Measurements from ENCODE around the gene HOXA3. TPM values are rescaled to one million over a fixed set of nuclear protein-coding genes. Genes with fewer than 3 reads are reported as not detected.

Gene HOXA3
- total RNA-seq, 1 experiment from 2014 or later, result not detected

DNA sequence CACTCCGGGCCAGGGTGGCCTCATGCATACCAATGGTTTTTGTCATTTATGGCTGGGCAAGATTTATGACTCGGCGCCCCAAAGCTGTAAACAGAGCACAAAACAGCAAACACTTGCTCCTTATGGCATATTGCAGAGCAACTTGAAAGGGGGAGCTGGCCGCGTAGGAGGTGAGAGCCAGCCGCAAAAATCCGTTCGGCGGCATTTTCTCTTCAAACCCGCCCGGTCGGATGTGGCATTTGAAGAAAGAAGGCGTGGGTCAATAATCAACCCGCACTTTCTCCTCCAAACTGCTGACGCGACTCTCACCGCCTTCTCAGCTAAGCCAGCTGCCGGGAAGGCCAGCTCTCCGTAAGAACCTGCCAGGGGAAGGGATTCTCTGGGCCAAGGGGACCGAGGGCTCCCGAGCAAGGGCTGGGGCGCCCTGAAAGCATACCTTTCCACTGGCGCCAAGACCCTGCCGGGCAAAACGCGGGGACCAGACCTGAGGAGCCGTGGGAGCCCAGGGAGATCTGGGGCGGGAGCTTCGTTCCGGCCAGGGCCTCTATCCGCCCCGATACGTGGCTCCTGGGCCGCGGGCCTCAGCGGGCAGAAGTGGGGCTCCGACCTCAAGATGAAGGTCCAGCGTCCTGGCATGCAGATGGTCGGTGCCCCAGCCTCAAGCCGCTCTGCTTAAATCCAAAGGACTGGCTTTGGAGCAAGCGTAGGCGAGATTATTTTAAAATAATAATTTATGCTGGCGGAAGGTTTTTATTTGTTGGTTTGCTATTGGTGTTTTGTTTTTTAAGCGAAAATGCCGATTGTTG lies 37.0 kb downstream of the HOXA3 start (continued):
- no peak for TF ChIP-seq ZNF281 (CRISPR knock-in tag; IDR thresholded peaks at IDR 0.05)
- TF ChIP-seq, protein P1, sequence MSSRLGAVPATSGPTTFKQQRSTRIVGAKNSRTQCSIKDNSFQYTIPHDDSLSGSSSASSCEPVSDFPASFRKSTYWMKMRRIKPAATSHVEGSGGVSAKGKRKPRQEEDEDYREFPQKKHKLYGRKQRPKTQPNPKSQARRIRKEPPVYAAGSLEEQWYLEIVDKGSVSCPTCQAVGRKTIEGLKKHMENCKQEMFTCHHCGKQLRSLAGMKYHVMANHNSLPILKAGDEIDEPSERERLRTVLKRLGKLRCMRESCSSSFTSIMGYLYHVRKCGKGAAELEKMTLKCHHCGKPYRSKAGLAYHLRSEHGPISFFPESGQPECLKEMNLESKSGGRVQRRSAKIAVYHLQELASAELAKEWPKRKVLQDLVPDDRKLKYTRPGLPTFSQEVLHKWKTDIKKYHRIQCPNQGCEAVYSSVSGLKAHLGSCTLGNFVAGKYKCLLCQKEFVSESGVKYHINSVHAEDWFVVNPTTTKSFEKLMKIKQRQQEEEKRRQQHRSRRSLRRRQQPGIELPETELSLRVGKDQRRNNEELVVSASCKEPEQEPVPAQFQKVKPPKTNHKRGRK (CRISPR knock-in tag; IDR thresholded peaks at IDR 0.05; ENCODE audit: borderline replicate concordance), result no peak
- TF ChIP-seq MXD4 (CRISPR knock-in tag; IDR thresholded peaks at IDR 0.05; ENCODE audit: borderline replicate concordance), result no peak
- TF ChIP-seq, protein P2, sequence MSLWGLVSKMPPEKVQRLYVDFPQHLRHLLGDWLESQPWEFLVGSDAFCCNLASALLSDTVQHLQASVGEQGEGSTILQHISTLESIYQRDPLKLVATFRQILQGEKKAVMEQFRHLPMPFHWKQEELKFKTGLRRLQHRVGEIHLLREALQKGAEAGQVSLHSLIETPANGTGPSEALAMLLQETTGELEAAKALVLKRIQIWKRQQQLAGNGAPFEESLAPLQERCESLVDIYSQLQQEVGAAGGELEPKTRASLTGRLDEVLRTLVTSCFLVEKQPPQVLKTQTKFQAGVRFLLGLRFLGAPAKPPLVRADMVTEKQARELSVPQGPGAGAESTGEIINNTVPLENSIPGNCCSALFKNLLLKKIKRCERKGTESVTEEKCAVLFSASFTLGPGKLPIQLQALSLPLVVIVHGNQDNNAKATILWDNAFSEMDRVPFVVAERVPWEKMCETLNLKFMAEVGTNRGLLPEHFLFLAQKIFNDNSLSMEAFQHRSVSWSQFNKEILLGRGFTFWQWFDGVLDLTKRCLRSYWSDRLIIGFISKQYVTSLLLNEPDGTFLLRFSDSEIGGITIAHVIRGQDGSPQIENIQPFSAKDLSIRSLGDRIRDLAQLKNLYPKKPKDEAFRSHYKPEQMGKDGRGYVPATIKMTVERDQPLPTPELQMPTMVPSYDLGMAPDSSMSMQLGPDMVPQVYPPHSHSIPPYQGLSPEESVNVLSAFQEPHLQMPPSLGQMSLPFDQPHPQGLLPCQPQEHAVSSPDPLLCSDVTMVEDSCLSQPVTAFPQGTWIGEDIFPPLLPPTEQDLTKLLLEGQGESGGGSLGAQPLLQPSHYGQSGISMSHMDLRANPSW (CRISPR knock-in tag; conservative IDR thresholded peaks at IDR 0.05; ENCODE audit: low read depth), result no peak

DNA sequence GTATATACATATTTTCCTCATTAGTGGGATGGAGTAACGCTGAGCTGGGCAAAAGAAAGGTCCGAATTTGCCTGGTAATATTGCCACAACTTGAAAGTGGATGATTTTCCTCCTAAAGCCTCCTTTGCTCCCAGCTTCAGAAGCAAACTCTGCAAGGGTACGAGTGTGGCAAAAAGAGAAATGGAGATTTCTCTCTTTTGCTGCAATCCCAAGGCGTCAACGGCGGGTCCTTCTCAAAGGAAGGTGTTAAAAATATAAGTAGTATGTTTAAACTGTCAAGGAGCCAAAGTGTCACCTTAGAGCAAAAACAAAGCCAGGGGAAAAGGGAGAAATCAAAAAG lies 37.5 kb downstream of the HOXA3 start:
- no peak for DNase-seq (ENCODE audit: low spot score)
- TF ChIP-seq ZNF317 (CRISPR knock-in tag; IDR thresholded peaks at IDR 0.05; ENCODE audit: borderline replicate concordance, low read depth) (no peak), SP1 (CRISPR knock-in tag; conservative IDR thresholded peaks at IDR 0.05) (no peak), RORB (CRISPR knock-in tag; IDR thresholded peaks at IDR 0.05) (no peak), PRDM15 (CRISPR knock-in tag; IDR thresholded peaks at IDR 0.05) (no peak), GABPB1 (CRISPR knock-in tag; IDR thresholded peaks at IDR 0.05) (no peak), TEAD1 (CRISPR knock-in tag; IDR thresholded peaks at IDR 0.05) (no peak), TCF7 (CRISPR knock-in tag; IDR thresholded peaks at IDR 0.05; ENCODE audit: low read depth) (no peak)
- TF ChIP-seq, protein P2 (CRISPR knock-in tag; conservative IDR thresholded peaks at IDR 0.05; ENCODE audit: low read depth), result no peak
- POLR2A ChIA-PET, result no interaction called here
- Mint-ChIP-seq H3K4me1 (peaks cover 18% of the 10 kb centered on the region), H3K27me3 (ENCODE audit: low read depth) (peaks cover 95% of the 10 kb centered on the region), H3K4me3 (no peak overlapping the region), H3K9me3 (no peaks in the 10 kb centered on the region), H3K36me3 (no peaks in the 10 kb centered on the region), H3K27ac (no peak overlapping the region)
- CTCF ChIA-PET, result interaction anchor here (0.7 to 1.5 kb wide), 4 partner anchors 20 to 65 kb away, joined by 3 to 4 read pairs (median 4); partner anchors contain the start of gene HOXA5
- ATAC-seq, result no peak

Data from WTC11 (cell line).